Measurements from ENCODE around the gene OR8B4.

OR8B4 gene

GRCh38 chr11:124445646-124446150, 21.0 kb upstream of the OR8B4 start, which contains the start of gene OR8B8:
Gene OR8B8, minus strand, starts transcription at chr11:124445696. Its CDS starts 4,611 bp downstream, at chr11:124441085.
- Histone ChIP-seq H3K9me3 (ENCODE audit: insufficient read depth, low read depth, low read length) (no peaks in the 10 kb centered on the region), H3K27ac (ENCODE audit: low read length) (no peak within 1 kb of the TSS), H3K27me3 (ENCODE audit: insufficient read depth, low read length) (no peaks in the 10 kb centered on the region), H3K4me1 (ENCODE audit: insufficient read depth, low read length) (no peaks in the 10 kb centered on the region), H3K9ac (ENCODE audit: low read depth, low read length) (no peak within 1 kb of the TSS), H3K36me3 (ENCODE audit: insufficient read depth, low read depth, low read length) (no peaks in the 10 kb centered on the region), H3K4me3 (ENCODE audit: low read length) (no peak within 1 kb of the TSS)

DNA sequence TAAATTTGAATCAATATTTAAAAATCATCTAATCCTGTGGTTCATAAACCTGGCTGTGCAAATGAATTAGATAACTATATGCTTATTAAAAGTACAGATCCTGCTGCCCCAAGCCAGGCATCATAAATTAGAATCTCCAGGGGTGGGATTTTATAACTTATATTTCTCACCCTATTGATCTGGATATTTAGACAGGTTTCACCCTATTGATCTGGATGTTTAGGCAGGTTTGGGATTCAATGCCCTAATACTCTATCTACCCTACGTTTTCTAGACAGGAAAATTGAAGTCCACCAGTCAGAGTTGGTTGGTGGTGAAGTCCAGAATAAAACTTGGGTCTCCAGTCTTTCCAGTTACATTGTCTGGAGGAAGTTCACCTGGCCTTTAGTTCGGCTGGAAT, 18.2 kb upstream of the OR8B4 start:
- Histone ChIP-seq H3K4me3 (ENCODE audit: low read length) (no peak overlapping the region), H3K9ac (ENCODE audit: low read depth, low read length) (no peak overlapping the region), H3K9me3 (ENCODE audit: insufficient read depth, low read depth, low read length) (no peaks in the 10 kb centered on the region), H3K4me1 (ENCODE audit: insufficient read depth, low read length) (no peaks in the 10 kb centered on the region), H3K27me3 (ENCODE audit: insufficient read depth, low read length) (no peaks in the 10 kb centered on the region), H3K36me3 (ENCODE audit: insufficient read depth, low read depth, low read length) (no peaks in the 10 kb centered on the region), H3K27ac (ENCODE audit: low read length) (no peak overlapping the region)

GRCh38 chr11:124442442-124442841, 17.8 kb upstream of the OR8B4 start:
- no peak overlapping the region for H3K9ac ChIP-seq (ENCODE audit: low read depth, low read length)
- no peak overlapping the region for H3K4me3 ChIP-seq (ENCODE audit: low read length)
- H3K36me3 ChIP-seq (ENCODE audit: insufficient read depth, low read depth, low read length): no peaks in the 10 kb centered on the region
- H3K9me3 ChIP-seq (ENCODE audit: insufficient read depth, low read depth, low read length): no peaks in the 10 kb centered on the region
- H3K4me1 ChIP-seq (ENCODE audit: insufficient read depth, low read length): no peaks in the 10 kb centered on the region
- no peak overlapping the region for H3K27ac ChIP-seq (ENCODE audit: low read length)
- H3K27me3 ChIP-seq (ENCODE audit: insufficient read depth, low read length): no peaks in the 10 kb centered on the region

DNA sequence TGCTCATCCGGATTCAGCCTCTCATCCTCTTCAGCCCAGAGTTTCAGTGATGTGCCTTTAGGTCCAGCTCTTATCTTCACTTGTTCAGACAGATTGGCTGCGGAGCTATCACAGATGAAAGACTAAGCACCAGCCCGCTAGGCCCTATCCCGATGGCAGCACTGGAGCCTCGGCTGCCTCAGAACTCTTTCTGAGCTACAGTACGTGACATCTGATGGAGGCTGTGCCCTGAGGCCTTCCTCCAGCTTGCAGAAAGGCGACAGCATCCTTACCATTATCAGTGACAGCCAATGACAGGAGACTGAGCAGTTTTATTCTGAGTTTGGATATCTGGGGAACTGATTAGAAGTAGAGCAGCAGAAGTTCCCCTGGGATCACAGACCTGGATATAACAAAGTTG, 16.8 kb upstream of the OR8B4 start:
- Histone ChIP-seq H3K36me3 (ENCODE audit: insufficient read depth, low read depth, low read length) (no peaks in the 10 kb centered on the region), H3K4me1 (ENCODE audit: insufficient read depth, low read length) (no peaks in the 10 kb centered on the region), H3K4me3 (ENCODE audit: low read length) (no peak overlapping the region), H3K9me3 (ENCODE audit: insufficient read depth, low read depth, low read length) (no peaks in the 10 kb centered on the region), H3K9ac (ENCODE audit: low read depth, low read length) (no peak overlapping the region), H3K27me3 (ENCODE audit: insufficient read depth, low read length) (no peaks in the 10 kb centered on the region), H3K27ac (ENCODE audit: low read length) (no peak overlapping the region)

- Histone ChIP-seq H3K36me3 (ENCODE audit: insufficient read depth, low read depth, low read length) (no peaks in the 10 kb centered on the region), H3K27me3 (ENCODE audit: insufficient read depth, low read length) (no peaks in the 10 kb centered on the region), H3K27ac (ENCODE audit: low read length) (no peak overlapping the region), H3K4me3 (ENCODE audit: low read length) (no peak overlapping the region), H3K4me1 (ENCODE audit: insufficient read depth, low read length) (no peaks in the 10 kb centered on the region), H3K9me3 (ENCODE audit: insufficient read depth, low read depth, low read length) (no peaks in the 10 kb centered on the region), H3K9ac (ENCODE audit: low read depth, low read length) (no peak overlapping the region)
These were observed 16.4 kb upstream of the OR8B4 start for GRCh38 chr11:124441081-124441480.

DNA sequence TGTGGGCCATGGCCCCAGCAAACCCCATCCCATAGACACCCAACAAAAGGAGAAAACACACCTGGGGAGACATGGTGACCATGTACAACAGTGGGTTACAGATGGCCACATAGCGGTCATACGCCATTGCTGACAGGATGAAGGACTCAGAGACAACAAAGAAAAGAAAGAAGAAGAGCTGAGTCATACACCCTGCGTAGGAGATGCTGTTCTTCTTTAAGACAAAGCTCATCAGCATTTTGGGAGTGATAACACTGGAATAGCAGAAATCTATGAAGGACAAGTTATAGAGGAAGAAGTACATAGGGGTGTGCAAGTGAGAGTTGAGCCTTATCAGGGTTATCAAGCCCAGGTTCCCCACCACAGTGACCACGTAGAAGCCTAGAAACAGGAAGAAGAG, 15.9 kb upstream of the OR8B4 start:
- Histone ChIP-seq H3K9ac (ENCODE audit: low read depth, low read length) (no peak overlapping the region), H3K27ac (ENCODE audit: low read length) (no peak overlapping the region)

DNA sequence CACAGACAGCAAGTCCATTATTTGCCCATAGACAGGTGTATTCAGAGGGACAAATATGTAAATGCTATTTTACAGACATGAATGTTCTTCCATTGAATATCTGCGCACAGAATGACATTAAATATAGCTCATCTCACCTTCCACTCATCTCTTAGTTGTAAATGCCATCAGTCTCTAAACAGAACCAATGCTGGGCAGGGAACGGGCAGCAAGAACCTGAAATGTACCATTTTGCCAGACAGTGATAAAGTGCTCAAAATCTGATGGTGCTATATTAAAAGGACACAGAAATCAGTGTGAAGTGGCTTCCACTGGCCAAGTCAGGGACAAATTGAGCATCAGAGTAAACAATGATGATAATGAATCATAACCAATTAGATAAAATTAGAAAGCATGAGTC, 10.0 kb upstream of the OR8B4 start:
- no peaks in the 10 kb centered on the region for H3K4me1 ChIP-seq (ENCODE audit: insufficient read depth, low read length)
- H3K9ac ChIP-seq (ENCODE audit: low read depth, low read length): no peak overlapping the region
- H3K4me3 ChIP-seq (ENCODE audit: low read length): no peak overlapping the region
- no peaks in the 10 kb centered on the region for H3K27me3 ChIP-seq (ENCODE audit: insufficient read depth, low read length)
- H3K9me3 ChIP-seq (ENCODE audit: insufficient read depth, low read depth, low read length): no peaks in the 10 kb centered on the region
- H3K27ac ChIP-seq (ENCODE audit: low read length): no peak overlapping the region
- no peaks in the 10 kb centered on the region for H3K36me3 ChIP-seq (ENCODE audit: insufficient read depth, low read depth, low read length)

More for the DNA sequence above, 15.9 kb upstream of the OR8B4 start:
- no peaks in the 10 kb centered on the region for H3K9me3 ChIP-seq (ENCODE audit: insufficient read depth, low read depth, low read length)
- H3K4me1 ChIP-seq (ENCODE audit: insufficient read depth, low read length): no peaks in the 10 kb centered on the region
- no peaks in the 10 kb centered on the region for H3K27me3 ChIP-seq (ENCODE audit: insufficient read depth, low read length)
- H3K4me3 ChIP-seq (ENCODE audit: low read length): no peak overlapping the region
- no peaks in the 10 kb centered on the region for H3K36me3 ChIP-seq (ENCODE audit: insufficient read depth, low read depth, low read length)

- Histone ChIP-seq H3K27me3 (ENCODE audit: insufficient read depth, low read length) (no peaks in the 10 kb centered on the region), H3K9me3 (ENCODE audit: insufficient read depth, low read depth, low read length) (no peaks in the 10 kb centered on the region), H3K36me3 (ENCODE audit: insufficient read depth, low read depth, low read length) (no peaks in the 10 kb centered on the region), H3K9ac (ENCODE audit: low read depth, low read length) (no peak overlapping the region), H3K4me3 (ENCODE audit: low read length) (no peak overlapping the region), H3K27ac (ENCODE audit: low read length) (no peak overlapping the region), H3K4me1 (ENCODE audit: insufficient read depth, low read length) (no peaks in the 10 kb centered on the region)
These were observed 4.9 kb upstream of the OR8B4 start for GRCh38 chr11:124429599-124429998.

GRCh38 chr11:124421043-124421442, 3.6 kb downstream of the OR8B4 start:
- H3K27ac ChIP-seq (ENCODE audit: low read length): no peak overlapping the region
- H3K9ac ChIP-seq (ENCODE audit: low read depth, low read length): no peak overlapping the region
- no peak overlapping the region for H3K4me3 ChIP-seq (ENCODE audit: low read length)
- H3K27me3 ChIP-seq (ENCODE audit: insufficient read depth, low read length): no peaks in the 10 kb centered on the region
- H3K36me3 ChIP-seq (ENCODE audit: insufficient read depth, low read depth, low read length): no peaks in the 10 kb centered on the region
- H3K4me1 ChIP-seq (ENCODE audit: insufficient read depth, low read length): no peaks in the 10 kb centered on the region
- H3K9me3 ChIP-seq (ENCODE audit: insufficient read depth, low read depth, low read length): no peaks in the 10 kb centered on the region

- Histone ChIP-seq H3K27ac (ENCODE audit: low read length) (no peak overlapping the region), H3K4me1 (ENCODE audit: insufficient read depth, low read length) (no peaks in the 10 kb centered on the region), H3K27me3 (ENCODE audit: insufficient read depth, low read length) (no peaks in the 10 kb centered on the region), H3K9ac (ENCODE audit: low read depth, low read length) (no peak overlapping the region), H3K36me3 (ENCODE audit: insufficient read depth, low read depth, low read length) (no peaks in the 10 kb centered on the region), H3K9me3 (ENCODE audit: insufficient read depth, low read depth, low read length) (no peaks in the 10 kb centered on the region), H3K4me3 (ENCODE audit: low read length) (no peak overlapping the region)
These were observed 9.2 kb downstream of the OR8B4 start for GRCh38 chr11:124415356-124415923.

GRCh38 chr11:124409906-124410305, 14.8 kb downstream of the OR8B4 start:
- Histone ChIP-seq H3K9me3 (ENCODE audit: insufficient read depth, low read depth, low read length) (no peaks in the 10 kb centered on the region), H3K27me3 (ENCODE audit: insufficient read depth, low read length) (no peaks in the 10 kb centered on the region), H3K27ac (ENCODE audit: low read length) (no peak overlapping the region), H3K9ac (ENCODE audit: low read depth, low read length) (no peak overlapping the region), H3K36me3 (ENCODE audit: insufficient read depth, low read depth, low read length) (no peaks in the 10 kb centered on the region), H3K4me3 (ENCODE audit: low read length) (no peak overlapping the region), H3K4me1 (ENCODE audit: insufficient read depth, low read length) (no peaks in the 10 kb centered on the region)

DNA sequence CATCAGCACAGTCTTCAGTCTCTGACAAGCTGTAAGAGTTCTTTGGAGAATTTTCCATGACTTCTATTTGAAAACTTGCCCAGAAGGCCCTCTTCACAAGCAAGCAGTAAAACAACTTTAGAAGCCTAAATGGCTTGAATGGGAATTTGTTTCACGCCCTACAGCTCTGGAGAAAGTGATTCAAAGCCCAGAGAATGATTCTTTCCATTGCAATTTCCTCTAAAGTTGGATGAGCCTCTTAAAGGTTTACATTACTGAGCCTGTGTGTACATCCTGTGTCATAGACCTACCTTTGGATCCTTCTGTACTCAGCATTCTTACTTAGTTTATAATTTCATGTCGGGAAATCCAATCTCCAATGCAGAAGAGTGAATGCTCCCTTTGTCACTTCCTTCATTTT, 19.1 kb downstream of the OR8B4 start:
- no peaks in the 10 kb centered on the region for H3K27me3 ChIP-seq (ENCODE audit: insufficient read depth, low read length)

More for the DNA sequence above, 19.1 kb downstream of the OR8B4 start:
- H3K27ac ChIP-seq (ENCODE audit: low read length): no peak overlapping the region
- H3K9ac ChIP-seq (ENCODE audit: low read depth, low read length): no peak overlapping the region
- no peaks in the 10 kb centered on the region for H3K9me3 ChIP-seq (ENCODE audit: insufficient read depth, low read depth, low read length)
- H3K36me3 ChIP-seq (ENCODE audit: insufficient read depth, low read depth, low read length): no peaks in the 10 kb centered on the region
- H3K4me1 ChIP-seq (ENCODE audit: insufficient read depth, low read length): no peaks in the 10 kb centered on the region
- H3K4me3 ChIP-seq (ENCODE audit: low read length): no peak overlapping the region

Measured in iPS-20b (cell line).